Stomach (tissue), 4 donors: Measurements from ENCODE around the gene APH1B.

Experiments used
- CTCF ChIP-seq, 7 experiments: fragments of 450-650 bp in 4 of 7; fragments of 200-600 bp in 3 of 7; sonication (generic) in 3 of 7; IDR thresholded peaks; one replicate each; pipeline ENCODE4 v1.5.1; 2016 to 2019; ENCODE audit warnings: antibody characterized with exemption in 7 of 7, control low read depth in 2 of 7, mild to moderate bottlenecking in 1 of 7
- EP300 ChIP-seq: sonication (generic); formaldehyde crosslinking; IDR thresholded peaks from one replicate; pipeline ENCODE4 v1.6.1; 2017; ENCODE audit warnings: antibody characterized with exemption
- POLR2A ChIP-seq, 4 donors: fragments of 450-650 bp; IDR thresholded peaks; one replicate each; pipeline ENCODE4 v1.6.1; 2016; ENCODE audit warnings: antibody characterized with exemption in 4 of 4, control low read depth in 2 of 4, mild to moderate bottlenecking in 1 of 4, moderate library complexity in 1 of 4

GRCh38 chr15:63244976-63245645 lies 32.3 kb upstream of the APH1B start:
- TF ChIP-seq POLR2A (IDR thresholded peaks at IDR 0.05) (no peak), CTCF (IDR thresholded peaks at IDR 0.05) (no peak), EP300 (no peak)
